Hepatic stellate cell (primary cell): ENCODE data around the gene BCR.

Source experiments
- DNase-seq: peaks from one replicate; pipeline ENCODE4 v3.0.0; 2011; ENCODE audit warnings: low spot score

Gene BCR

DNA sequence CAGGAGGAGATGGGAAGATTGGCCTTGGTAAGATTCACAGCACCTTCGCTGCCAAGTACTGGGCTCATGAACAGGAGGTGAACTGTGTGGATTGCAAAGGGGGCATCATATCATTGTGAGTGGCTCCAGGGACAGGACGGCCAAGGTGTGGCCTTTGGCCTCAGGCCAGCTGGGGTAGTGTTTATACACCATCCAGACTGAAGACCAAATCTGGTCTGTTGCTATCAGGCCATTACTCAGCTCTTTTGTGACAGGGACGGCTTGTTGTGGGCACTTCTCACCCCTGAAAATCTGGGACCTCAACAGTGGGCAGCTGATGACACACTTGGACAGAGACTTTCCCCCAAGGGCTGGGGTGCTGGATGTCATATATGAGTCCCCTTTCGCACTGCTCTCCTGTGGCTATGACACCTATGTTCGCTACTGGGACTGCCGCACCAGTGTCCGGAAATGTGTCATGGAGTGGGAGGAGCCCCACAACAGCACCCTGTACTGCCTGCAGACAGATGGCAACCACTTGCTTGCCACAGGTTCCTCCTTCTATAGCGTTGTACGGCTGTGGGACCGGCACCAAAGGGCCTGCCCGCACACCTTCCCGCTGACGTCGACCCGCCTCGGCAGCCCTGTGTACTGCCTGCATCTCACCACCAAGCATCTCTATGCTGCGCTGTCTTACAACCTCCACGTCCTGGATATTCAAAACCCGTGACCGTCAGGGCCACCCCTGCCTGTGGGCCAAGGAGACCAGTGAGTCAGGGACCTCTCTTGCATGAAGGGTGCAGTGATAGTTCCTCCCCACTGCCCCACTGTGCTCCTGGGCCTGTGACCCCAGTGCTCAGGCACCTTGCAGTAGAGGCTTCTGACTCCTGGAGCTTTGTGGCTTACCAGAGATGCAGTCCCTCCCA lies 83.6 kb downstream of the BCR start:
- DNase-seq, result no peak

GRCh38 chr22:23264610-23265367 lies 84.5 kb downstream of the BCR start:
- DNase-seq, result no peak

- no peak for DNase-seq
Measured at GRCh38 chr22:23265368-23265700, 85.0 kb downstream of the BCR start.

GRCh38 chr22:23266780-23267179 lies 86.5 kb downstream of the BCR start:
- DNase-seq, result no peak

GRCh38 chr22:23267226-23268043 lies 87.1 kb downstream of the BCR start:
- DNase-seq, result no peak

- DNase-seq, result no peak
Measured at GRCh38 chr22:23268139-23268712, 87.9 kb downstream of the BCR start.

DNA sequence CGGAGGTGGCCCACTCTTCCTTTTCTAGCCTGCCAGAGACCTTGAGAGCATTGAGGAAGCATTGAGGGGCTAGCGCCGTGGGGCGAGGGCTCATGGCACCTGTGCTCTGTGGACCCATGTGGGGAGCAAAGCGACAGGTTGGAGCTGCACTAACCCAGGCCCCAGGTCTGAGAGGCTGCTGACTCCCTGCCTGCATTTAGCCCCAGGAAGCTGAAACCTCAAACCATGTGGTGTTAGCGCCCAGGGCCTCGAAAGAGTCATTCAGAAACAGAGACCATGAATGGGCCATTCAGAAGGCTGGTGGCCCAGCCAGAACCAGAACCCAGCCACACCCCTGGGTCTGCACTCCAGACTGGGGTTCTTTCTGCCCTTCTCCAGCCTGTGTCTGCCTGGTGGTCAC lies 88.6 kb downstream of the BCR start:
- DNase-seq, result no peak

DNA sequence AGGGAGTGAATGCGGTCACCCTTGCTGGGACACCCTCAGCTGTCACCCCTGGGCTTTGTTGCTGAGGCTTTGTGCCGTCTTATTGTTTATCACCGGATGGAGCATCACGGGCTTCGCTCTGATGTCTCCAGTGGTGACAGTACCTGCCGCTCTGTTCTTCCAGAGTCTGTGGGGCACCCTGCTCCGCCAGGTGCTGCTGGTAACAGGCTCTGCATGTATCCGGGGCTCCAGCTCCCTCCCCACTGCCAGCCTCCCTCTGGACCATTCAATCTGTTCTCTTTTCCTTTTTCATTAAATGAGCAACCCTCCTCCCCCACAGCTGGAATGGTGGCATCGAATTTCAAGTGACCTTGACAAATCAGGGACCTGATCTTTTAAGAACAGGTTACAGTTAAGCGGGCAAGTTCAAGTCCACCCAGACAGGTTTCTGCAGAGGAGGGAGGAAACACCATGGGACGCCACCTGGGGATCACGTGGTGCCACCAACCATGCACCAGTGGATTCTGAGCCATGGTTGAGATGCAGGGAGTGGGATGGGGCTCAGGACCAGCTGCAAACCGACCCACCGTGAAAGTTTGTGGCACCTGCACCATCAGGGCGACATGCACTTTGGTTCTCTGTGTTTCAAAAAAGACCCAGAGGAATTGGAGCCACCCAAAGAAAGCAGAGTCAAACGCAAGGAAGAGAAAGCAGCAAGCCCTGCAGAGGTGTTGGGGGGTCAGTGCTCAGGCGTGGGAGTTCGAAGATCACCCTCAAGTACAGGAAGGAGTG lies 89.3 kb downstream of the BCR start:
- DNase-seq, result no peak

DNA sequence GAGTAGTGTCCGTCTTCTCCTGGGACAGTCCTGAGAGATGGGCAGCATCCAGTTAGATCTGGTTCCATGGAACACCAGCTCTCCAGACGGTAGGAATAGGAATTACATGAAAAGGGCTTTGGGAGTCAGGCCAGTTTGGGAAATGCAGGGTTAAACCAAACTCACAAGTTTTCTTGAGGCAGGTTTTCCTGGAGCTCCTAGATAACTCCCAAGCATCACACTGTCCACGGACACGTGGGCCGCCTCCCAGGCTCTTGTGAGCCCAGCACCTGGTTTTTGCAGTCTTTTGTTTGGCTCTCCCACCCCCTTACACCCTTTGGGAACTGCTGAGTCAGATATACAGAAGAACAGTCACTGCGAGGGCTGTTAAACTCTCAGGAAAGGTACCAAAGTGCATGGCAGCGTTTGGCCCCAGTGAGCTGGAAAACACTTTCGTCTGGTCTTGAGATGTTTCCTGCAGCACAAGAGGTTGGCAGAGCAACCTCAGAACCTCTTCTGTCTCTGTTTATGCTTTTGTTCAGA lies 90.0 kb downstream of the BCR start:
- no peak for DNase-seq

GRCh38 chr22:23270798-23271596 lies 90.7 kb downstream of the BCR start:
- no peak for DNase-seq

DNA sequence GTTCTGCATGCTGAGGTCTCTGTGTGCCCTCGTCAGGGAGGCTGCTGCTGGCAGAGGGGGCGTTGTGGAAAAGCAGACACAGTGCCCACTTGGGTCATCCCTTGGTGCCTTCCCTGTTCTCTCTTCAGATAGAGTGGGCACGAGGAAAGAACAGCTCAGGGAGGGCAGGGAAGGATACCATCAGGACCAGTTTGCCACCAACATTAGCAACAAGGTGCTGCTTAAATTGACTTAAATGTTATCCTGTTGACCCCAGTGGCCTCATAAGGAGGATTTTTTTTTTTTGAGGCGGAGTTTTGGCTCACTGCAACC lies 91.2 kb downstream of the BCR start:
- no peak for DNase-seq

DNA sequence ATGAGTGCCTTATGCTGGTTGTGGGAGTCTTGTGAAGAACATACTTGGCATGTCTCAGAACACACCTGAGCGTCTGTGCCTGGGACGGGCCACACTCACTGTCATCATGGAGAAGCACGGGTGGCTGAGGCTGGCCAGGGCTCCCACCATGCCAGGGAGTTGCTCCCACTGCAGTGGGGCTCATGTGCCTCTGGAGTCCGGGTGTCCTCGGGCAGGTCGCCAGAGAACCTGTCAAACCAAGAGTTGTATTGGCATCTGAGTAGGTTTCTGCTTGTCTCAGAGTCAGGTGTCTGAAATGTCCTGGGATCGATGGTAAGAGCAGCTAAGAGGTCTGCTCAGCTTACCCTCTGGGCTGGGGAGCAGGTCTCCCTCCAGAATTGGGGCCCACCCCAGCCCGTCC lies 92.1 kb downstream of the BCR start:
- no peak for DNase-seq

- DNase-seq, result no peak
Measured at GRCh38 chr22:23272834-23273233, 92.5 kb downstream of the BCR start.

DNA sequence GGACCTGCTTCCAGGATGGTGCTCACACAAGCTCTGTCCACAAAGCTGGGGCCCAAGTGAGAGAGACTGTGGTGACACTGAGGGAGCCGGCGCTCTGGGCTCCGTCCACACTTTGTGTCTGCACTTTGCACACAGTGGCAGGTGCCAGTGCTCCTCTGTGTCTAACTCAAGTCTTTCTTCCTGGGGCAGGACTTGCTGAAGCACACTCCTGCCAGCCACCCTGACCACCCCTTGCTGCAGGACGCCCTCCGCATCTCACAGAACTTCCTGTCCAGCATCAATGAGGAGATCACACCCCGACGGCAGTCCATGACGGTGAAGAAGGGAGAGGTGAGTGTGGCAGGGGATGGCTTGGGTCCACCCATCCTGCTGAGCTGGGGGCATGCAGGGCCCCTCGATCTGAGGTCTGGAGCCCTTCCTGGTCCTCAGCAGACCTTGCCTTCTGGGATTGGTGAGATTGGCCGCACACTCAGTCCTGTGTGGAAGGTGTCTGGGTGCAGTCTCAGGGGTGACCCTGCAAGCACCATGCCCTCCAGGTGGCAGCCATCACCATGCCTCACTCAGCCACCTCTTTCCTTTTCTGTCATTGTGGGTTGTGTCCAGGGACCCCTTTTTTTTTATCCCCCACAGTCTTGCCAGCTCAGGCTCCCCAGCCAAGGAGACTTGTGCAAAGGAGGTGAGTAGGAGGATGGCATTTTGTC lies 93.3 kb downstream of the BCR start:
- no peak for DNase-seq

DNA sequence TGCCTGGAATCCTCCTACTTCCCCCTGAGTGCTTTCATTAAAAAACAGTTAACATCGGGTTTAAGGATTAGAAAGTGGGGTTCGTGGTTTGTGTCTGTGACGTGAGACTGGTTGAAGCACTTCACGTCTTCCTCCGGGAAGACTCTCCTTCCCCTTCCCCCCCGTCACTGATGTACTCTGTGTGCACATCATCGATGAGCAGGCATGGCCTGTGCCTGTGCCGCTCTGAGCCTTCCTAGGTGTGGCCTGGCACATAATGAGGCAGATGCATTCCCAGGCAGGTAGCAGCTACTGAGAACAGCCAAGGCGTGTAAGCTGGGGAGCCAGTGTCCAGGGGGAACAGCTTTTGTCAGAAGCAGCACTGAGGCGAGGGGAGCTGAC lies 93.8 kb downstream of the BCR start:
- DNase-seq, result no peak

- DNase-seq, result no peak
Measured at GRCh38 chr22:23274891-23275694, 94.8 kb downstream of the BCR start.

DNA sequence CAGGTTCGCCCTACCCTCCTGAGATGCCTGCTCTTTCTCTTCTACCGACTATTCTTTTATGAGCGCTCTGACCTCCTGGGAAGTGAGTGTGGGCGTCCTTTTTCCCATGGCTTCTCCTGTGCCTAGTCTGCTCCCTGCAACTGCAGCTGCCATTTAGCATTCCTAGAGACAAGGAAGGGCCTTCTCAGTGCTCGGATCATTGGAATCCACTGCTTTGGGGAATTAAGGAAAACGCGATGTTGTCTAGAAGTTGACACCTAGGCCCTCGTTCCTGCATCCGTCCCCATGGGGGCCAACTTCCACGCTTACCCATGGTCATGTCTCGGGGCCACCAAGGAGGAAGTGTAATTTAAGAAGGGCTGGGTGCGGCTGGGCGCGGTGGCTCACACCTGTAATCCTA lies 95.4 kb downstream of the BCR start:
- DNase-seq, result no peak

GRCh38 chr22:23276656-23277582 lies 96.6 kb downstream of the BCR start:
- no peak for DNase-seq
